Effector CD8-positive, alpha-beta T cell (primary cell): ENCODE results near the gene BCL2L1.
"Not testable (repeated sequence)": the region's sequence is repeated elsewhere in the genome, so short reads cannot be mapped to it uniquely, and the experiment has no call there.

Source experiments
- DNase-seq: peaks from one replicate; lab custom pipeline; 2025; lab: John Stamatoyannopoulos, UW

Gene BCL2L1

DNA sequence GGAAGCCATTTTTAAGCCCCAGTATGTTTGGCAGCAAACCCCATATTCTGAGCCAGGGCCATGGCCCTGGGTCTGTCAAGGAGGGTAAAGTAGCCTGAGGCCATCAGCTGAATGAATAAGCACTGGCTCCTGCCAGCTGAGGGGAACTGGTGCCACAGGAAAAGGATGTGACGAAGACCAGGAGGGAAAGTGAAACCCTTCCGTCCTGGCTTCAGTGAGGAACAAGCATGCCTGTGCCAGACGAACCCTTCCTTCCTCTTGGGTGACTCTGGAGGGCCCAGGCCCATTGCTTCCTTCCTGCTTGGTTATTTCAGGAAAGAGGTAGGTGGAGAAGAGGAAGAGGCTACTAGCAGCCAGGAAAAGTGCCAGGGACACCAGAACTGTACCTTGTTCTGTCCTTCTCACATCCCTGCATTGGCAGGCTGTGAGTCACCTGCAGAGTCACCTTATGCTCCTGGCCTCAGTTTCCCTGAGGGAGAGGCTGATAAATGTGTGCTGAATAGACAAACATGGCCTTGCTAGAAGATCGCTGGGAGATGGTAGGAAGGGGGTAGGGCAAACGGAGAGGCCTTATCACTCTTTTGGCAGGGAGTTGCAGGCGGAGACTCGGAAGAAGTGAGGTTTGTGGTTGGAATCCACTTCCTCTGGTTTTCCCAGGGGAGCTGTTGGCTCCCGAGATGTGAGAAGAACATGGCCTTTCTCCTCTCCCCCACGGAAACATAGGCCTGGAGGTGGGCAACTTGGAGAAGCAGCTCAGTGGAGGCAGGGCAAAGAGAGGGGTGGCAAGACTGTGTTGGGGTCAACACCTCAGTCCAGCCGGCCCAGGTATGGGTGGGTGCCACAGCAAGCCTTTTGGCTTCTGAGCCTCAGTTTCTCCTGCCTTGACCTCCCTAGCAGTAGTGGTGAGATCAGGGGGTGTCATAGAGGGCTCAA is 47.5 kb downstream of the BCL2L1 start:
- DNase-seq: peak; percentile 27

DNA sequence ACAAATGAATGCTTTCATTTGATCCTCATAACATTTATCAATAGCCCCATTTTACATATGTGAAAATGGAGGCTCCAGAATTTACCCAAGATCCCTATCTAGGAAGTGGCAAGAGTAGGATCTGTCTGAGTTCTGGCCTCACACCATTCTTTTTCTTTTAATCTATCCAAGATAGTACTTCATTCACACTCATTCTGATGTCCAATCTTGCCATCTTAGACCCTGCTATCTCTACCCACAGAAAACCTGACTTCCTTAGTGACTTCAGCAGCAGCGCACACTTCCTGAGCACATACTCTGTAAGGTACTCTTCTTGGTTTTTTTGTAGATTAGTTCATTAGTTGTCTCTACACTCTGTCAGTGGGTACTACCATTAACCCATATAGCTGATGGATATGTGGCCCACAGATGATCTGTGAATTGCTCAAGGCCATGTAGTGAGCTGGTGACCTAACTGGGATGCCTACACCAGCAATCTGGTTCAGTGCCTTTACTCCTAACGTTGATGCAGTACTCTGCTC is 48.7 kb downstream of the BCL2L1 start:
- no peak for DNase-seq

DNA sequence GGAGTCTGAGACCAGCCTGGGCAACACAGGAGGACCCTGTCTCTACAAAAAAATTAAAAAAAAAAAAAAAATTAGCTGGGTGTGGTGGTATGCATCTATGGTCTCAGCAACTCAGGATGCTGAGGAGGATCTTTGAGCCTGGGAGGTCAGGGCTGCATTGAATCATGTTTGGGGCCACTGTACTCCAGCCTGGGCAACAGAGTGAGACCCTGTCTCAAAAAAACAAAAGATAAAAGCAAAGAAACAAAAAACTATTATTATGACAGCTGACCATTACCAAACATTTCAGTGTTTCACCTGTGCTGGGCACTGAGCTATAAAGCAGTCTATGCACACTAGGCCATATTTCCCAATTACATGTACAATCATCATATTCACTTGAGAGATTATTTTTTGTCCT is 49.2 kb downstream of the BCL2L1 start:
- DNase-seq: no peak

DNA sequence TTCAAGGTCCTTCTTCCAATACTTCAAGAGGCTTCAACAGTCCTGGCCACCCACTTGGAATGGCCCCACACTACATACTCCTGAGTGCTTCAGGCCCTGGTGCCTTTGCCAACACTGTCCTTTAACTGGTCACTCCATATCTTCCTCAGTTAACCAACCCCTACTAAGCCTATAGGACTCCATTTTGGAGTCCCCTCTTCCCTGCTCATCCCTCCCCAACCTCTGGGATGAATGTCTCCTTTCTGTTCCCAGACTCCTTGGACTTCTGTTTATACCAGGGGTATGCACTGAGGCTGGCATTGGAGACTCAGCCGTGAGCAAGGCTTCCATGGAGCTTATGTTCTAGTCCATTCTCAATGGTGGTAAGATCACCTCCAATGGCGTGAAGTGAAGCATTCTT is 51.3 kb downstream of the BCL2L1 start:
- no peak for DNase-seq

DNA sequence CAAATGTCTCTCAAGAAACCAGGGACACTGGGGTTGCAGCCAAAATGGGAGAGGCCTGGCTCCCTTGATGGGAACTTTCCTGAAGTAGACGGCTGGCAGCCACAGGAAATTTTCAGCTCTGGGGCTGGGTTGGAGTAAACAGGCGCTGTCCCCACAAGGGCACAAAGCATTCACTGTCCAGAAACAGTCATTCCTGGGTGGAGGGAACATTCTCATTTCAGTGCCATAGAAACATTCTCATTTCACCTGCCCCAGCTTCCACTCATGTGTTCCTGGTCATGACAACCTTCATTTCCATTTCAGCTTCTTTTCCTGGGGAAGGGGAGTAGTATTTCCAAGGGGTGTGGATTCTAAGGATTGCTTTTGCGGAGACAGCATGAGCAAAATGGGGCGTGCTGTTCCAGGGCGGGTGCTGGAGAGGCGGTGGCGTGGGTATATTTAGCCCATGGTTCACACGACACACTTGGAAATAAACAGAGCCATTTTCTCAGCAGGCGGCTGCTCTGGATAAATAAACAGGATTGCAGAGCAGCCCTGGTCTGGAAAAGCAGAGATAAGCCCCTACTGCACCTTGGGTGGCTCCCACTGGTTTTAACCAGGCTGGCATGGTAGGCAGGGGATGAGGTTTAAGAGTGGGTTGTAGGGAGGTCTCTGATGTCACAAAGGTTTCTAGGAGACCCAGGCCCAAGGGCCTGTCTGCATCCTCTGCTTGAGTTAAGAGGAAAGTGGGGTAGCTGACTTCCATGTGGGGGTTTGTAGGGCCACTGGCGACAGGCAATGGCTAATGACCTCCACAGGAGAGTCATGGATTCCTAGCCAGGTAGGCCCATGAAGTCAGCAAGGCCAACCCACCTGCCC is 52.1 kb downstream of the BCL2L1 start:
- no peak for DNase-seq

DNA sequence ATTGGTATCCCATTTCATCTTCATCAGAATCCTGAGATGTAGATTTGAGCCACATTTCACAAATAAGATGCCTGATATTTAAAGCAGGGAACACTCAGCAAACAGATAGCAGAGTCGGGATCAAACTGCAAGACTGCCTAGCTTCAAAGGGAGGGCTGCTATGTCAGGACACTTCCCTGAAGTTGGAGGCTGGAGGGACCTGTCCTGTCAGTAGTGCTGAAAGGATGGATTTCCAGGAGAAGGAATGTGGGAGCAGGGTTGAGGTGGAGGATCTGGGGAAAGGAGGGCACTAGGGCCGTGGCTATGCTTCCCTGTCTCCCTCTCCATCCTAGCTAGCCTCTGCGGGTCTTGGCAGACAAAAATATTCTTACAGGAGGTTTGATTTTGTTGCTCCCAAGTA is 52.8 kb downstream of the BCL2L1 start:
- DNase-seq: no peak

DNA sequence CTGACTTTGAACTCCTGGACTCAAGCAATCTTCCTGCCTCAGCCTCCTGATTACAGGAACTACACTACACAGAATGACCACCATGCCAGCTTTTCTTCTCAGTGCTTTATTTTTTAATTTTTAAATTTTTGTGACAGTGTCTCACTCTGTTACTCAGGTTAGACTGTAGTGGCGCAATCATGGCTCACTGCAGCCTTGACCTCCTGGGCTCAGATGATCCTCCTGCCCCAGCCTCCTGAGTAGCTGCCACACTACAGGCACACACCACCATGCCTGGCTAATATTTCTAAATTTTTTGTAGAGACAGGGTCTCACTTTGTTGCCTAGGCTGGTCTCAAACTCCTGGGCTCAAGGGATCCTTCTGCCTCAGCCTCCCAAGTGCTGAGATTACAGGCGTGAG is 53.7 kb downstream of the BCL2L1 start:
- DNase-seq: not testable (repeated sequence)

DNA sequence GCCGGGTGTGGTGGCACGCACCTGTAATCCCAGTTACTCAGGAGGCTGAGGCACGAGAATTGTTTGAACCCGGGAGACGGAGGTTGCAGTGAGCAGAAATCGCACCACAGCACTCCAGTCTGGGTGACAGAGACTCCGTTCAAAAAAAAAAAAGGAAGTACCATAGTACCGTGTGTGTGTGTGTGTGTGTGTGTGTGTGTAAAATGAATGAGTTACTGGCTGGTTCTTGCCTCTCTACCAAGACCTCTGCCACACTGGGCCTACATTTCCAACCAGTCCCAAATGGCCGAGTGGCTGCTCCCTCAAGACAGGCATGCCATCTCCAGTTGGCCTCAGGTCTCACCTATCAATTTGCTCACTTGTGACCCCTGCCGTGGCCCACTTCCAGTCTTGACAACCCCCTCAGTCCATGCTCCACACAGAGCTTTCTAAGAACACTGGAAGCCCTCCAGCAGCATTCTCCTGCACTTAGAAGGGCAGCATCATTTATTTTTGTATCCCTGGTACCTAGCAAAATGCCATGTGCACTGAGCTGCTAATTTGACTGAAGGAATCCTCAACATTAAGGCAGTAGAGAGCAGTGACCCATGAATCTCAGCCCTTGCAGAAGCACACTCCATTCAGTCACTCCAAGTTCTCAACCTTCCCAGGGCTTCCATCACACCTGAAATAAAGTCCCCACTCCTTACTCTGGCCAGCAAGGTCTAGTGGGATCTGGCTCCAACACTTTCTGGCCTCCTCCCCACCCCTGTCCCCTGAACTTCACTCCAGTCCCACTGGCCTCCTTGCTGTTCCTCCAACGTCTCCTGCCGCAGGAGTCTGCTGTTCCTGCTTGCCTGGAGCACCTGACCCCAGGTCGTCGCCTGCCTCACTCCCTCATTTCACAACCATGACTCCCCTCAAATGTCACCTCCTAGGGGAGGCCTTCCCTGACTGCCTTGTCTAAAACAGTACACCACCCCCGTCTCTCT is 55.1 kb downstream of the BCL2L1 start:
- DNase-seq: no peak

DNA sequence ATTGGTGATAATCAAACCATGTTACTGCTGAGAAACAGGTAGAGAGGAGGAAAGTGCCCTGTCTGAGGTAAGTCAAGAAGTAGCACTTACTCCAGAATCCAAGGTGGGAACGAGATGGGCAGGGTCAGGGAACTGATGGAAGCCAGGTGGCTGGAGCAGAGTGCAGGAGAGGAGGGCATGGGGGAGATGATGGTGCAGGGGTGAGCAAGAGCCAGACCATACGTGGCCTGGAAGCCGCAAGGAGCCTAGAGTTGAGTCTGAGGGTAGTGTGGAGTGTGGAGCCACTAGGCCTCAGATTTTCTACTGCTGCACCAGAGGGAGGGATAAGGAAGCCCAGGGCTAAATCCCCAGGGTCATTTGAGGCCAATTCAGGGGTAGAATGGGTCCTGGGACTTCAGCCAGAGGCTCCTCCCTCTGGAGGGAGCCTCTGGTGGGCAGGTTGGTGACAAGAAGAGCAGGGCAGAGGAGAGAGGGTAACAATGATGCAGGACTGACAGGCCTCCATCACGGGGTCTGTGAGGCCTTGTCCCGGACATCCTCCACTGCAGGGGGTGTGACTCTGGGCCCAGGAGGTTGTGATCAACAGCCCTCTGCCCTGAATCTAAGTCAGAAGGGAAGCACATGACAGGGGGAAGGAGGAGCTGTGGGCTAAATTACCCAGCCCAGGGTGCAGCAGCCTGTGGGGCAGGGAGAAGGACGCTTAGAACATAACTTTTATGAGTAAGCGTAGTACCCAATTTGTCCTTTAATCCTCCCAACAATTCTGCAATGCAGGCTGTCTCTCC is 56.2 kb downstream of the BCL2L1 start:
- DNase-seq: no peak

DNA sequence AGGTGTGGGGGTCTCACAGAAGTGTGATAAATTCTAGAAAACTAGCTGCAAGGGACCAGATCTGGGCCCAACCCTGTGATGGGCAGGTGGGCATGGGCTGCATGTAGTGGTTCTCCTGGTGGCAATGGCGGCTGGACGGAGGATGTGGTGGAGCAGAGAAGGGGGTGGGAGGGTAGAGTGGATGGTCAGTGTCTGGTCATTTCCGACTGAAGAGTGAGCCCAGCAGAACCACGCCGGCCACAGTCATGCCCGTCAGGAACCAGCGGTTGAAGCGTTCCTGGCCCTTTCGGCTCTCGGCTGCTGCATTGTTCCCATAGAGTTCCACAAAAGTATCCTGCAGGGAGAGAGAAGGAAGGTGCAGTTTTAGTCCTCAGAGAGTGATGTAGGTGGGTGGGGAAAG is 56.9 kb downstream of the BCL2L1 start:
- DNase-seq: no peak

DNA sequence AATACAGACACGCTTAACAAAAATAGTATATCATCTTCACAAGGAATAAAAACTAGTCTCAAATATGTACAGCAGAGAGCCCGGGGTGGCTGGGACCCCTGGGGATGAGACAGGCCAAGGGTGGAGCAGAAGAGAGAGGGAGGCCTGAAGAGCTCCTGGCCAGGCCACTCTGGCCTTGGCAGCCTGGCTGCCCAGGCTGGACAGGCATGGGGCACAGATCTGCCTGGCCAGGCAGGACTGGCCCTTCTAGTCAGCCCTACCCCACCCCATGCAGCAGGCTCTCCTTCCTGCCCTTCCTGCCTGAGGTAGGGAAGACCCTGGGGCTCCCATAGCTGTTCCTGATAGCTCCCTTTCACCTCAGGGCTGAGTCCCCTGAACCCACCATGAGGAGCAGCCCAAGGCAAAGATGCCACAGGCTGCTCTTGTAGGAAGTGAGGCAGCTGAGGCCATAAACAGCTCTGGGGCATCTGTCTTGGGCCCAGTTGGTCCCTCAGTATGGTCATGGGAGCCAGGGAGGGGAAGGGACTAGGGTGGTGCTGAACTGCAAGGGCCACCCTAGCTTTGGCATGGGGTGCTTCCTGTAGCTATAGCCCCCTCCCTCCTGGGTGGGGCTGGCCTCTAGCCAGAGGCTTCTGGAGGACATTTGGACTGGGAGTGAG is 57.8 kb downstream of the BCL2L1 start:
- no peak for DNase-seq

DNA sequence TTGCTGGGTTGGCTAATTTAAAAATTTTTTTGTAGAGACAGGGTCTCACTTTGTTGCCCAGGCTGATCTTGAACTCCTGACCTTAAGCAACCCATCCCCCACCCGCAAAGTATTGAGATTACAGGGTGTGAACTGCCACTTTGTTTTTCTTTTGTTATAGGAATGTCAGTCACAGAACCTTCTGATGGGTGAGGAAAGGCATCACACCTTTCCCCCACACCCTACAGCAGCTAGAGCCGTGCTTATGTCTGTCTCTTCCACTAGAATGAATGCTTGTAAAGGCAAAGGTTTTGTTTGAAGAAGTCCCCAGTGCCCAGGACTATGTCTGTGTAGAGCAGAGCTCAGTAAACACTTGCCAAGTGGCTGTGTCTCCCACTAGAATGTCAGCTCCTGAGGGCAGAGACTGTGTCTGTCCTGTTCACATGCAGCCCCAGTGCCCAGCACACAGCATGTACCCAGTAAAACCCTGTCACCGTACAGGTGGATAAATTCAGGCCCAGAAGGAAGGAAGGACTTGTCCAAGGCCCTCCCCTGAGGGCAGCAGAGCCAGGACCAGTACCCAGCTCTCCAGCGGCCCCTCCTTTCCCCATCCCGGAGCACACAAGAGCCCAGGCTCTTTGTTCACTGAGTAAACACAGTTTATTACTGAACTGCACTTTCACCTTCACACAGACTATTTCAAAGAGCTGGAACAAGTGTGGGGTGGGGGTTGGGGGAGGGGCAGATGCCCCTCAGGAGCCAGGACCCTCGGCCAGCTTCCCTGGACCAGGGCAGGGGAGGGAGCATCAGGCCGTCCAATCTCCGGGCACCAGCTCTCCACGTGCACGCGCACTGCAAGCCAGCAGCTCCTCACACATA is 58.6 kb downstream of the BCL2L1 start:
- no peak for DNase-seq

DNA sequence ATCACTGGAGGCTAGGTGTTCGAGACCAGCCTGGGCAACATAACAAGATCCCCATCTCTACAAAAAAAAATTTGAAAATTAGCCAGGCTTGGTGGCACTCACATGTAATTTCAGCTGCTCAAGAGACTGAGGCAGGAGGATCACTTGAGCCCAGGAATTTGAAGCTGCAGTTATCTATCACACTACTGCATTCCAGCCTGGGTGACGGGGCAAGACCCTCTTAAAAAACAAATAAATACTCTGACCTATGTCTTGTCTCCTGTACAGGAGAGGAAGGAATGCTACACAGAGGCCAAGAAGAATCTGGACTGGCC is 59.2 kb downstream of the BCL2L1 start:
- no peak for DNase-seq

DNA sequence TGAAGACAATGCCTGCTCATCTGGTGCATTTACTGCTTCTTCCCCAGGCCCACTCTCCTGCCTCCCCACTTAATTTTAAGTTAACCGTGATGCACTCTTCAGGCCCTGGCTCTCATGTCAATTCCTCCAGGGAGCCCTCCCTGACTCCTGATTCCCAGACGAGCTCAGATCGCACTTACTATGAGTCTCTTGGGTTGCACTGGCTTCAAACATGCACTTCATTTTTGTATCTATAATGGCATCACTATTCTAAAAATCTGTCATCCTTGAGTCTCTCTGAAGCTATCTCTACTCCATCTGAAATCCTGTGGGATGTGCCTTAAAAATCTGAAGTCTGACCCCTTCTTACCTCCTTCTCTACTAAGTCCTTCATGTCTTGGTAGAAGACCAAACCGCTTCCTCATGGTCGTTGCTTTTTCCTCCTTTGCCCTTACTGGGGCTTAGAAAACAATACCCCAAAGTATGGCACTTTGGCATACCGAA is 60.3 kb downstream of the BCL2L1 start:
- DNase-seq: no peak

DNA sequence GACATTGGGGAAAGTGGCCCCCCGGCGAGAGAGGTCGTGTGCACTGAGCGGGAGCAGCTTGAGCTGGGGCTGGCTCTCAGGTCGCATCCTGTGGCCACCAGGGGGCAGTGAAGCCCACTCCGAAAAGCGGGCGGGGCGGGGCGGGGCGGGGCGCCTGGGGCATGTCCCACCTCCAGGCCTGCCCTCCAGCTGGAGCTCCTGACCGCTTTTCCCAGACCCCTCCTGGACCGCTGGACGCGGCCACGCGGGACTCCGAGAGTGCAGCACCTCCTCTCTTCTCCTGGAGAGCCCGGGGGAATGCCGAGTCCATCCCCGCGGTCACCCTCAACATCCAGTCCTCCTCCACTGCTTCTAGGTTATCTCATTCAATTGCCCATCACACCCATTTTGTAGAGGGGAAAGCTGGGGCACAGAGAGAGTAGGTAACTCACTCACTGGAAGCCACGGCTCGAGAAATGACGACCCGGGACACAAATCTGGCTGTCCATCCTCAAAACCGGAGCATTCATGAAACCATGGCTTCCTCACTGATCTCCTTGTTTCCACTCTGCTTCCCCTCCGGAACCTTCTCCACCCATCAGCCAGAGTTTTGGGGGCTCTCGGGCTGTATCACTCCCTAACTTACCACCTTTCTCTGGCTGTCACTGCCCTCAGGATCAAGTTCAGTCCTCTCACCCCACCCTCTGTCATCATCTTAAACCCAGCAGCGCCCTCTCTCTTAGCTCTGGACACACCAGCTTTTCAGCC is 60.9 kb downstream of the BCL2L1 start:
- peak; percentile 82 for DNase-seq

DNA sequence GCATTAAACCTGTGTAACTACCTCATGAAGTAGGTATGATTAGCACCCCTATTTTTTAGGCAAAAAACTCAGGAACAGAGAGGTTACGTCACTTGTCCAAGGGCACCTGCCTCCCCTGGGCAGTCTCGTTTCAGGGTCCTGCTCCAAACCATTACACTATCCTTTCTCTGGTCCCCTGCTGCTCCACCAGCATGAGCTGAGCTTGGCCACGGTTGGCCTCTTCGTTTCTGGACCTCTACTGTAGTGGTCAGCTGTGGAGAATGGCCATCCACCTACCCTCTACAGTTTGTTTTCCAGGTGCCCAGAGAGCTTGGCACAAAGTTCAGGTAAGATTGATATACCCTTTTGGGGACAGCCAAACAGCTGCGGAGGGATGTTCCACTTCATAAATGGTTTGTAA is 68.1 kb downstream of the BCL2L1 start:
- DNase-seq: no peak

DNA sequence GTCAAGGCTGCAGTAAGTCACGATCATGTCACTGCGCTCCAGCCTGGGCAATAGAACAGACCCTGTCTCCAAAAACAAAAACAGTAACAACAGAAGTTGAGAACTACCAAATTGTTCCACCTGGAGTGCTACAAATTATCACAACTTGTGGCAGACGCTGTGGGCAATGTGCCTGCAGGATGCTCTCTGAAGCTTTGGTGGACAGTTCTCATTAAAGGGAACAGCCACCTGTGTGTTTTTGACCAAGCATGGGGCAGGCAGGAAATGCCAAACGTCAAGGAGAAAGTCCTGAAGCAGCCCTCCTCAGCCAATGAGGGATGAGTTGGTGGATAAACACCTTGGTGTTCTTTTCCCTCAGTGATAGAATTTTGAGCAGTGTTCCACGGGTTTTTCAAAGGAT is 69.1 kb downstream of the BCL2L1 start:
- DNase-seq: no peak

DNA sequence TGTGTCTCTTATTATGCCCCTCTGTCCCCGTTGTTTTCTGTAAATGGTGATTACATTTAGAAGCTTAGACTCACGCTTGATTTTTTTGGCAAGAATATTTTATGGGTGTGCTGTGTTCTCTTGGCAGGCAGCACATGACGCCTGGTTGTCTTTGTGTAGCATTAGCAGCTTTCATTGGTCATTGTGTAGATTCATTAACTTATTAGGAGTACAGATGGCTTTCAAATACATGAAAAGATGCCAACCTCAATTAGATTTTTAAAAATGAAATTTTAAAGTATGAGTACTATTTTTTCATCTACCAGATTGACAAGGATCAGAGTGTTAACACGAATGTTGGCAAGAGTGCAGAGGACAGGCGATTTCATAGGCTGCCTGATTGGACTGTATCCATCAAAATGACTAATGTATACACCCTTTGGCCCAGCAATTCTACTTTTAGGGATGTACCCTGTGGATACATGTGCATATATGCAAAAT is 69.7 kb downstream of the BCL2L1 start:
- no peak for DNase-seq
